Fibroblast of lung (primary cell): ENCODE measurements around the gene TIAM2. TPM values are rescaled to one million over a fixed set of nuclear protein-coding genes. Genes with fewer than 3 reads are reported as not detected.

Experiments used
- DNase-seq, 2 donors: peaks; one replicate each; pipeline versions ENCODE4 v3.0.0 to v3.0.0-alpha.2; 2010; ENCODE audit warnings: low read depth in 2 of 2
- H2AFZ ChIP-seq: 2 replicates; pipeline ENCODE4 v1.5.1; 2012; ENCODE audit warnings: low read length, control low read depth, inconsistent platforms
- H3K27ac ChIP-seq: 2 replicates; pipeline ENCODE4 v1.5.1; 2011; ENCODE audit warnings: low read length, control low read depth; ENCODE audit not compliant: insufficient read depth
- H3K27me3 ChIP-seq: 2 replicates; pipeline ENCODE4 v1.5.1; 2011; ENCODE audit warnings: mild to moderate bottlenecking, low read length; ENCODE audit not compliant: control insufficient read depth, insufficient read depth
- H3K36me3 ChIP-seq: 2 replicates; pipeline ENCODE4 v1.5.1; 2011; ENCODE audit warnings: low read length; ENCODE audit not compliant: control insufficient read depth, insufficient read depth
- H3K4me1 ChIP-seq: 2 replicates; pipeline ENCODE4 v1.5.1; 2011; ENCODE audit warnings: low read length; ENCODE audit not compliant: control insufficient read depth, insufficient read depth; ENCODE audit errors: extremely low read depth
- H3K4me2 ChIP-seq: 2 replicates; pipeline ENCODE4 v1.5.1; 2011; ENCODE audit warnings: low read length, control low read depth; ENCODE audit not compliant: insufficient read depth; ENCODE audit errors: extremely low read depth
- H3K4me3 ChIP-seq, 4 experiments: fragments of 200-600 bp in 1 of 4; sonication (generic) in 1 of 4; replicated peaks in 1 of 4; 2 replicates each; pipeline ENCODE4 v1.5.1; 2011 to 2016; ENCODE audit warnings: low read length in 4 of 4, low read depth in 3 of 4, mild to moderate bottlenecking in 3 of 4, control low read depth in 2 of 4, inconsistent platforms in 1 of 4, mixed read lengths in 1 of 4; ENCODE audit not compliant: insufficient read depth in 1 of 4; ENCODE audit errors: control extremely low read depth in 1 of 4
- H3K79me2 ChIP-seq: 2 replicates; pipeline ENCODE4 v1.5.1; 2012; ENCODE audit warnings: mild to moderate bottlenecking, low read length, inconsistent platforms; ENCODE audit not compliant: control insufficient read depth, insufficient read depth
- H3K9ac ChIP-seq: 2 replicates; pipeline ENCODE4 v1.5.1; 2011; ENCODE audit warnings: mild to moderate bottlenecking, low read length, control low read depth; ENCODE audit not compliant: insufficient read depth
- H3K9me3 ChIP-seq: 2 replicates; pipeline ENCODE4 v1.5.1; 2012; ENCODE audit warnings: low read depth, low read length; ENCODE audit not compliant: control insufficient read depth, insufficient read depth
- H4K20me1 ChIP-seq: 2 replicates; pipeline ENCODE4 v1.5.1; 2011; ENCODE audit warnings: low read length; ENCODE audit not compliant: control insufficient read depth, insufficient read depth; ENCODE audit errors: extremely low read depth
- EZH2 ChIP-seq: IDR thresholded peaks from 2 replicates; pipeline ENCODE4 v1.5.1; 2012; ENCODE audit warnings: low read length, control low read depth, mild to moderate bottlenecking; ENCODE audit errors: missing control alignments
- polyA plus RNA-seq, 2 donors: library from polyadenylated mRNA; depleted of rRNA in 1 of 2; stranded (reverse) in 1 of 2; unstranded in 1 of 2; fragments of >200 nt; gene quantifications; 2 replicates each; pipeline ENCODE4 v1.2.1, GENCODE V29; 2011 to 2012; ENCODE audit warnings: missing spikeins in 1 of 2
- total RNA-seq: library from RNA; depleted of rRNA; stranded (reverse); fragments of >200 nt; gene quantifications from 2 replicates; pipeline ENCODE4 v1.2.1, GENCODE V29; 2014
- TF ChIP-seq, protein P1 (sequence below), 2 donors: IDR thresholded peaks in 1 of 2; conservative IDR thresholded peaks in 1 of 2; 1 replicate in 1 of 2; 2 replicates in 1 of 2; pipeline ENCODE4 v1.5.1; 2011 to 2012; ENCODE audit warnings: low read length in 2 of 2, control low read depth in 1 of 2, inconsistent platforms in 1 of 2, low read depth in 1 of 2, mild to moderate bottlenecking in 1 of 2

The TIAM2 gene
- total and polyA plus RNA-seq, 2 donors (not counting 1 experiment from before 2014, with no cell fraction given), result 6.2 to 11.2 TPM

DNA sequence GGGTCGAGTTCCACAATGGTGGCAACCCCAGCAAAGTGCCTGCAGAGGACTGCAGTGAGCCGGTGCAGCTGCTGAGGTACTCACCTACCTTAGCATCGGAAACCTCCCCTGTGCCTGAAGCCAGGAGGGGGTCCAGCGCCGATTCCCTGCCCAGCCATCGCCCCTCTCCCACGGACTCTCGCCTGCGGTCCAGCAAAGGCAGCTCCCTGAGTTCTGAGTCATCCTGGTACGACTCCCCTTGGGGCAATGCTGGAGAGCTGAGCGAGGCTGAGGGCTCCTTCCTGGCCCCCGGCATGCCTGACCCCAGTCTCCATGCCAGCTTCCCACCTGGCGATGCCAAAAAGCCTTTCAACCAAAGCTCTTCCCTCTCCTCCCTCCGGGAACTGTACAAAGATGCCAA is 134.6 kb downstream of the TIAM2 start:
- TF ChIP-seq, protein P1, sequence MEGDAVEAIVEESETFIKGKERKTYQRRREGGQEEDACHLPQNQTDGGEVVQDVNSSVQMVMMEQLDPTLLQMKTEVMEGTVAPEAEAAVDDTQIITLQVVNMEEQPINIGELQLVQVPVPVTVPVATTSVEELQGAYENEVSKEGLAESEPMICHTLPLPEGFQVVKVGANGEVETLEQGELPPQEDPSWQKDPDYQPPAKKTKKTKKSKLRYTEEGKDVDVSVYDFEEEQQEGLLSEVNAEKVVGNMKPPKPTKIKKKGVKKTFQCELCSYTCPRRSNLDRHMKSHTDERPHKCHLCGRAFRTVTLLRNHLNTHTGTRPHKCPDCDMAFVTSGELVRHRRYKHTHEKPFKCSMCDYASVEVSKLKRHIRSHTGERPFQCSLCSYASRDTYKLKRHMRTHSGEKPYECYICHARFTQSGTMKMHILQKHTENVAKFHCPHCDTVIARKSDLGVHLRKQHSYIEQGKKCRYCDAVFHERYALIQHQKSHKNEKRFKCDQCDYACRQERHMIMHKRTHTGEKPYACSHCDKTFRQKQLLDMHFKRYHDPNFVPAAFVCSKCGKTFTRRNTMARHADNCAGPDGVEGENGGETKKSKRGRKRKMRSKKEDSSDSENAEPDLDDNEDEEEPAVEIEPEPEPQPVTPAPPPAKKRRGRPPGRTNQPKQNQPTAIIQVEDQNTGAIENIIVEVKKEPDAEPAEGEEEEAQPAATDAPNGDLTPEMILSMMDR (conservative IDR thresholded peaks at IDR 0.05 in 1 of 2, IDR thresholded peaks at IDR 0.05 in 1 of 2; ENCODE audit: low read depth in 1 of 2, low read length in 2 of 2), result no peak
- TF ChIP-seq EZH2, result no peak
- H3K79me2 ChIP-seq, result no peaks in the 10 kb centered on the region
- no peaks in the 10 kb centered on the region for H3K36me3 ChIP-seq
- no peak overlapping the region for H3K27ac ChIP-seq
- H3K9me3 ChIP-seq, result no peaks in the 10 kb centered on the region
- no peak overlapping the region for H3K9ac ChIP-seq
- peaks cover 4% of the 10 kb centered on the region for H3K4me1 ChIP-seq
- no peaks in the 10 kb centered on the region for H3K27me3 ChIP-seq
- H3K4me2 ChIP-seq, result no peak overlapping the region
- DNase-seq, result no peak
- H4K20me1 ChIP-seq, result no peaks in the 10 kb centered on the region
- no peak overlapping the region for H2AFZ ChIP-seq
- H3K4me3 ChIP-seq, result no peak overlapping the region

DNA sequence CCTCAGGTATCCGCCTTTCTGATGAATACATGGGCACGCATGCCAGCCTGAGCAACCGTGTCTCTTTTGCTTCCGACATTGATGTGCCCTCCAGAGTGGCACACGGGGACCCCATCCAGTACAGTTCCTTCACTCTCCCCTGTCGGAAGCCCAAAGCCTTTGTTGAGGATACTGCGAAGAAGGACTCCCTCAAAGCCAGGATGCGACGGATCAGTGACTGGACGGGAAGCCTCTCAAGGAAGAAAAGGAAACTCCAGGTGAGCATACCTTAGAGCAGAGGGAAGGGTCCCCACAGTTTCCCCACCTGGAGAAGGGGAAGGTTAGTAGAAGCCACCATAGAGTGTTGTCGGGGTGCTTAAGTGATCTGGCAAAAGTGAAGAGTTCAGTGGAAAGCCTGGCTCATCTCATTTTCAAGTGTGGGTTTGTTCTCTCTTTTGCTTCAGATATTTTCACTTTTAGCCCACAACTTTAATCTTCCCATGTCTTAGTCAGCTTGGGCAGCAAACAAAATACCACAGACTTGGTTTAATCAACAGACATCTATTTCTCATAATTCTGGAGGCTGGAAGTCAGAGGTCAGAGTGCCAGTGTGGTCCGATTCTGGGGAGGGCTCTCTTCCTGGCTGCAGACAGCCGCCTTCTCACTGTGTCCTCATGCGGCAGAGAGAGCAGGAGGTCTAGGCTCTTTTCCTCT is 135.2 kb downstream of the TIAM2 start:
- Histone ChIP-seq H3K9ac (no peak overlapping the region), H3K79me2 (no peaks in the 10 kb centered on the region), H3K27ac (no peak overlapping the region), H3K4me2 (no peak overlapping the region), H4K20me1 (no peaks in the 10 kb centered on the region), H3K9me3 (no peaks in the 10 kb centered on the region), H3K4me1 (peaks cover 4% of the 10 kb centered on the region), H3K36me3 (no peaks in the 10 kb centered on the region), H2AFZ (no peak overlapping the region), H3K27me3 (no peaks in the 10 kb centered on the region), H3K4me3 (no peak overlapping the region)
- DNase-seq, result peak in 1 of 2 donors; percentile 70
- TF ChIP-seq, protein P1 (conservative IDR thresholded peaks at IDR 0.05 in 1 of 2, IDR thresholded peaks at IDR 0.05 in 1 of 2; ENCODE audit: low read depth in 1 of 2, low read length in 2 of 2), result no peak
- TF ChIP-seq EZH2, result no peak

DNA sequence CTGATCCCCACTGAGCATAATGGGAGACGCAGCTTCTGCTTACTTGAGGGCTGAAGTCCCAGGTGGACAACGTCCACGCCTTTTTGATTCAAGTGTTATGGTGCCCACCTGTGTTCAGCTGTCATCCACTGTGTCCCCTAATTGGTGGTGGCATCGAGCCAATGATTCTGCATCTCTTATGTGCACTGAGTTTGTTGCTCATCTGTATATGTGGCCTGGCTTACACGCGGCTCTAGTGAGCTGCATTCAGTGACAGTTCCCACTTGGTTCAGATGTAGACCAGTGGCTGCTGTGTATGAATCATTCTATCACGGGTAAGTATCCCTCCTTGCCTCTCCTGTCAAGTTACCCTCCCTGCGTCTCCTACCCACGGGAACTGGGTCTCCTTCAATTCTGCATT is 137.5 kb downstream of the TIAM2 start:
- no peaks in the 10 kb centered on the region for H4K20me1 ChIP-seq
- no peaks in the 10 kb centered on the region for H3K27me3 ChIP-seq
- H3K9ac ChIP-seq, result no peak overlapping the region
- DNase-seq, result no peak
- H3K9me3 ChIP-seq, result no peaks in the 10 kb centered on the region
- no peaks in the 10 kb centered on the region for H3K36me3 ChIP-seq
- TF ChIP-seq, protein P1 (conservative IDR thresholded peaks at IDR 0.05 in 1 of 2, IDR thresholded peaks at IDR 0.05 in 1 of 2; ENCODE audit: low read depth in 1 of 2, low read length in 2 of 2), result no peak
- TF ChIP-seq EZH2, result no peak
- H3K27ac ChIP-seq, result no peak overlapping the region
- H3K4me2 ChIP-seq, result no peak overlapping the region
- peaks cover 4% of the 10 kb centered on the region for H3K4me1 ChIP-seq
- no peak overlapping the region for H2AFZ ChIP-seq
- no peaks in the 10 kb centered on the region for H3K79me2 ChIP-seq
- no peak overlapping the region for H3K4me3 ChIP-seq
